ENCODE measurements around the gene KLF16. TPM values are rescaled to one million over a fixed set of nuclear protein-coding genes. Genes with fewer than 3 reads are reported as not detected.

KLF16 gene
- total RNA-seq, 1 experiment from 2014 or later = 32.3 TPM

DNA sequence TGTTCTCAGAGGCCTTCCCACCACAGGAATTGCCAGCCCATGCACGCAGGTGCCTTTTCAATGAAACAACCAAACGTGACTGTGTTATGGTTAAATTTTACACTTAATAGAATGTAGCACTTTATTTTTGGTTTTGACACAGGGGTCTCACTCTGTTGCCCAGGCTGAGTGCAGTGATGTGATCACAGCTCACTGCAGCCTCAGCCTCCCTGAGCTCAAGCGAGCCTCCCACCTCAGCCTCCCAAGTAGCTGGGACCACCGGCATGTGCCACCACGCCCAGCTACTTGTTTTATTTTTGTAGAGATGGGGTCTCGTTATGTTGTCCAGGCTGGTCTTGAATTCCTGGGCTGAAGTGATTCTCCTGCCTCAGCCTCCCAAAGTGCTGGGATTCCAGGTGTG lies 58.5 kb downstream of the KLF16 start:
- Mint-ChIP-seq H3K9me3 (ENCODE audit: low read depth, unreplicated experiment) (no peaks in the 10 kb centered on the region), H3K4me3 (ENCODE audit: low read depth, unreplicated experiment) (no peak overlapping the region), H3K27me3 (ENCODE audit: unreplicated experiment) (no peaks in the 10 kb centered on the region), H3K27ac (ENCODE audit: unreplicated experiment) (no peak overlapping the region), H3K4me1 (ENCODE audit: low read depth, unreplicated experiment) (no peaks in the 10 kb centered on the region), H3K36me3 (ENCODE audit: insufficient read depth, unreplicated experiment) (peaks cover 5% of the 10 kb centered on the region)
- no TSS peak for BruUV-seq (replicated peaks)
- intact Hi-C loops (cut with micrococcal nuclease; ENCODE audit: unreplicated experiment) = no loop called here
- CTCF ChIA-PET = no interaction called here
- TF ChIP-seq, protein P1, sequence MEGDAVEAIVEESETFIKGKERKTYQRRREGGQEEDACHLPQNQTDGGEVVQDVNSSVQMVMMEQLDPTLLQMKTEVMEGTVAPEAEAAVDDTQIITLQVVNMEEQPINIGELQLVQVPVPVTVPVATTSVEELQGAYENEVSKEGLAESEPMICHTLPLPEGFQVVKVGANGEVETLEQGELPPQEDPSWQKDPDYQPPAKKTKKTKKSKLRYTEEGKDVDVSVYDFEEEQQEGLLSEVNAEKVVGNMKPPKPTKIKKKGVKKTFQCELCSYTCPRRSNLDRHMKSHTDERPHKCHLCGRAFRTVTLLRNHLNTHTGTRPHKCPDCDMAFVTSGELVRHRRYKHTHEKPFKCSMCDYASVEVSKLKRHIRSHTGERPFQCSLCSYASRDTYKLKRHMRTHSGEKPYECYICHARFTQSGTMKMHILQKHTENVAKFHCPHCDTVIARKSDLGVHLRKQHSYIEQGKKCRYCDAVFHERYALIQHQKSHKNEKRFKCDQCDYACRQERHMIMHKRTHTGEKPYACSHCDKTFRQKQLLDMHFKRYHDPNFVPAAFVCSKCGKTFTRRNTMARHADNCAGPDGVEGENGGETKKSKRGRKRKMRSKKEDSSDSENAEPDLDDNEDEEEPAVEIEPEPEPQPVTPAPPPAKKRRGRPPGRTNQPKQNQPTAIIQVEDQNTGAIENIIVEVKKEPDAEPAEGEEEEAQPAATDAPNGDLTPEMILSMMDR (IDR thresholded peaks at IDR 0.05; ENCODE audit: unreplicated experiment) = no peak
- DNase-seq = no peak

Small RNA genes within 50 kb of the gene (microRNA-seq; reads per million reads assigned to microRNA genes)
- 2.5 reads per million for gene MIR1909

Other genes starting within 250 kb of the KLF16 start
- 102 and 110 TPM in 2 replicates for gene TCF3, start 211.0 kb downstream of the KLF16 start, total RNA-seq (2022)
- 20.0 and 25.7 TPM in 2 replicates for gene ONECUT3, start 110.1 kb downstream of the KLF16 start, total RNA-seq (2022)
- gene ATP8B3, start 51.3 kb downstream of the KLF16 start, total RNA-seq (2022) = 5.9 and 6.7 TPM in 2 replicates
- gene REXO1, start 15.1 kb downstream of the KLF16 start, total RNA-seq (2022) = 34.1 and 39.5 TPM in 2 replicates
- gene ABHD17A, start 21.9 kb upstream of the KLF16 start, total RNA-seq (2022) = 35.2 and 36.9 TPM in 2 replicates
- gene ADAT3, start 41.8 kb upstream of the KLF16 start, total RNA-seq (2022) = 6.7 TPM in 2 replicates
- gene SCAMP4, start 41.8 kb upstream of the KLF16 start, total RNA-seq (2022) = 64.2 and 80.5 TPM in 2 replicates
- 54.5 and 59.2 TPM in 2 replicates for gene CSNK1G2, start 77.6 kb upstream of the KLF16 start, total RNA-seq (2022)
- 65.3 and 72.3 TPM in 2 replicates for gene BTBD2, start 152.1 kb upstream of the KLF16 start, total RNA-seq (2022)
- gene MKNK2, start 187.7 kb upstream of the KLF16 start, total RNA-seq (2022) = 96.0 and 99.7 TPM in 2 replicates
- gene MOB3A, start 232.7 kb upstream of the KLF16 start, total RNA-seq (2022) = 13.7 and 15.8 TPM in 2 replicates
- 2.7 and 2.8 TPM in 2 replicates for gene IZUMO4, start 233.3 kb upstream of the KLF16 start, total RNA-seq (2022)